CD4-positive, CD25-positive, alpha-beta regulatory T cell (primary cell): ENCODE results near the gene TMEM209. TPM values are rescaled to one million over a fixed set of nuclear protein-coding genes. Genes with fewer than 3 reads are reported as not detected.
A peak's percentile ranks its signal among the peaks of the same experiment; 100 is the strongest.

Experiments used
- ATAC-seq, 2 donors: fragments of 150-1000 bp; cut with Tn5 transposase; one replicate each; pipeline ENCODE4 v1.10.0; 2021; ENCODE audit warnings: low read depth in 2 of 2, moderate number of reproducible peaks in 2 of 2, moderate library complexity in 1 of 2
- DNase-seq, 3 donors: peaks; one replicate each; pipeline versions ENCODE4 v3.0.0 to v3.0.0-alpha.2; 2012 to 2022; ENCODE audit warnings: mixed read lengths in 1 of 3
- H3K27ac ChIP-seq: one replicate; pipeline ENCODE4 v1.7.0; 2013; ENCODE audit warnings: mild to moderate bottlenecking, low read length; ENCODE audit not compliant: insufficient read depth, poor library complexity, severe bottlenecking
- H3K27me3 ChIP-seq: one replicate; pipeline ENCODE4 v1.7.0; 2013; ENCODE audit warnings: low read length; ENCODE audit not compliant: control insufficient read depth, insufficient read depth
- H3K36me3 ChIP-seq: one replicate; pipeline ENCODE4 v1.7.0; 2013; ENCODE audit warnings: mild to moderate bottlenecking, low read length, moderate library complexity; ENCODE audit not compliant: control insufficient read depth, insufficient read depth
- H3K4me1 ChIP-seq: 2 replicates; pipeline ENCODE4 v1.7.0; 2013; ENCODE audit warnings: mild to moderate bottlenecking, low read length; ENCODE audit not compliant: insufficient read depth, control insufficient read depth, poor library complexity, severe bottlenecking
- H3K4me3 ChIP-seq: one replicate; pipeline ENCODE4 v1.7.0; 2013; ENCODE audit warnings: low read depth, mild to moderate bottlenecking, low read length, moderate library complexity
- H3K9me3 ChIP-seq, 2 experiments: 1 replicate in 1 of 2; 2 replicates in 1 of 2; pipeline ENCODE4 v1.7.0; 2013; ENCODE audit warnings: low read length in 2 of 2, mild to moderate bottlenecking in 1 of 2, moderate library complexity in 1 of 2; ENCODE audit not compliant: control insufficient read depth in 2 of 2
- H3K27ac Mint-ChIP-seq, 3 donors: one replicate each; pipeline ENCODE4 v1.8.0; 2020 to 2022; ENCODE audit warnings: mild to moderate bottlenecking in 3 of 3, mixed read lengths in 3 of 3, moderate library complexity in 2 of 3
- H3K27me3 Mint-ChIP-seq: one replicate; pipeline ENCODE4 v1.8.0; 2022; ENCODE audit warnings: mild to moderate bottlenecking, mixed read lengths
- H3K36me3 Mint-ChIP-seq: one replicate; pipeline ENCODE4 v1.8.0; 2020; ENCODE audit warnings: mixed read lengths
- H3K4me1 Mint-ChIP-seq, 4 donors: one replicate each; pipeline ENCODE4 v1.8.0; 2020 to 2022; ENCODE audit warnings: mixed read lengths in 4 of 4, mild to moderate bottlenecking in 1 of 4
- H3K4me3 Mint-ChIP-seq, 4 donors: one replicate each; pipeline ENCODE4 v1.8.0; 2020 to 2022; ENCODE audit warnings: mild to moderate bottlenecking in 4 of 4, mixed read lengths in 4 of 4, moderate library complexity in 3 of 4
- H3K9me3 Mint-ChIP-seq, 7 donors: one replicate each; pipeline ENCODE4 v1.8.0; 2020 to 2022; ENCODE audit warnings: mixed read lengths in 7 of 7, mild to moderate bottlenecking in 3 of 7, moderate library complexity in 2 of 7
- polyA plus RNA-seq, 4 donors: library from polyadenylated mRNA; unstranded; fragments of 300-500 nt; fragmentation: Illumina TruSeq; gene quantifications; one replicate each; pipeline ENCODE4 v1.2.3, GENCODE V29; 2021
- total RNA-seq: library from RNA; stranded (reverse); gene quantifications from one replicate; pipeline ENCODE4 v1.2.3, GENCODE V29; 2022

The TMEM209 gene
- total and polyA plus RNA-seq, 5 donors from 2014 or later = 27.5 to 57.9 (median 46.7) TPM

DNA sequence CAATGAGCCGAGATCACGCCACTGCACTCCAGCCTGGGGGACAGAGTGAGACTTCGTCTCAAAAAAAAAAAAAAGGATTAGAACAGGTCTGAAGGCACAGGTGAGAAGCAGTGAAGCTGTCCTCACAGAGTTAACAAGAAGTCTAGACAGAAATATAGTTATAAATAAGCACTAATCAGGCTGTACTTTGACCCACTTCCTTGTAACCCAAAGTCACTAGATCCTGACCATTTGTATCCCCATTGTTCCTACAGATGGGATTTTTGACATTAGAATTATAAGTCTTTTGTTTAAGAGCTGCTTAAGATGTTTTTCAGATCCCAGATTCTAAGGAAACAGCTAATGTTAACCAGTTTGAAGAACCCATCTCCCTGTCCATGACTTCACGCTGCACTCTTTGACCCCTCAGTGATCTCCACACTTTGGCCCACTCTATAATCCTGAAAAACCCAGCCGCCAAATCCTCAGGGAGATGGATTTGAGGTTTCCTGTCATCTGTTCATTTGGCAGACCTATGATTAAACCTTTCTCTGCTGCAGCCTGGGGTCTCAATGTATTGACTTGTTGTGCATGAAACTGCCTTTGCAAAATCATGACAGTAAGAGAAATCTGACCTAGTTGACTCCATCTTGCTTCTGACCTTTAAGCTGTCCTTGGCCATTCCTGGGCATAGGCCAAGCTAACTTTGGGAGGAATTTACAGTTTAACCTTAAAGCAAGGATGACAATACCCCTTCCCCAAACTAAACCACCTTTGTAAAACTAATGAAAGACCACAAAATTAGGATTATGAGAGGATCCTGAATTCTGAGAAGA is 13.8 kb upstream of the TMEM209 start:
- Mint-ChIP-seq H3K9me3 (peaks cover 0 to 3% (median 0%) of the 10 kb centered on the region in 7 donors), H3K4me1 (peaks cover 0 to 1% (median 0%) of the 10 kb centered on the region in 4 donors), H3K36me3 (no peaks in the 10 kb centered on the region), H3K27ac (peak overlapping the region in 1 of 3 donors; percentile 47), H3K27me3 (peaks cover 18% of the 10 kb centered on the region), H3K4me3 (no peak overlapping the region)
- H3K9me3 ChIP-seq = no peaks in the 10 kb centered on the region
- H3K4me1 ChIP-seq = no peaks in the 10 kb centered on the region
- H3K36me3 ChIP-seq = no peaks in the 10 kb centered on the region
- no peak overlapping the region for H3K4me3 ChIP-seq
- DNase-seq = no peak
- H3K27ac ChIP-seq = no peak overlapping the region
- peaks cover 7% of the 10 kb centered on the region for H3K27me3 ChIP-seq
- ATAC-seq = no peak

DNA sequence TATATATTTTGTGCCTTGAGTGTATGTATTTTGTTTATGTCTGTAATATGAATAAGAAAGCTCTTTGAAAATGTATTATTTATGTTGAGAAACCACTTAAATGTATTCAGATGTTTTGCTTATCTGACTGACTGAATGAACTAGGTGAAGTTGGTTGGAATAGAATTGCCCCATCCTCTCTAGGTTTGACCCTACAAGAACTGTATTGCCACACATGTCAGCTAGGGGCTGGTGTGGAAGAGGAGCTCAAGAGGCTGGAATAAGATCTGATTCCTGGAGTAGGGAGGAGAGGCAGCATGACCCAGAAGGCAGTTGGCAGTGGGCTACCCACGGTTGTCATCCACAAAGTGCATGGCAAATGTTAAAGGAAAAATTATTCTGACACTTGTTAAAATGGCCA is 11.5 kb upstream of the TMEM209 start:
- Histone ChIP-seq H3K27me3 (peaks cover 7% of the 10 kb centered on the region), H3K4me1 (no peaks in the 10 kb centered on the region), H3K9me3 (no peaks in the 10 kb centered on the region), H3K4me3 (no peak overlapping the region), H3K27ac (no peak overlapping the region), H3K36me3 (no peaks in the 10 kb centered on the region)
- Mint-ChIP-seq H3K9me3 (peaks cover 0 to 1% (median 0%) of the 10 kb centered on the region in 7 donors), H3K4me1 (no peaks in the 10 kb centered on the region), H3K27ac (no peak overlapping the region), H3K27me3 (peaks cover 28% of the 10 kb centered on the region), H3K4me3 (no peak overlapping the region), H3K36me3 (no peaks in the 10 kb centered on the region)
- ATAC-seq (no peak), DNase-seq (no peak)

DNA sequence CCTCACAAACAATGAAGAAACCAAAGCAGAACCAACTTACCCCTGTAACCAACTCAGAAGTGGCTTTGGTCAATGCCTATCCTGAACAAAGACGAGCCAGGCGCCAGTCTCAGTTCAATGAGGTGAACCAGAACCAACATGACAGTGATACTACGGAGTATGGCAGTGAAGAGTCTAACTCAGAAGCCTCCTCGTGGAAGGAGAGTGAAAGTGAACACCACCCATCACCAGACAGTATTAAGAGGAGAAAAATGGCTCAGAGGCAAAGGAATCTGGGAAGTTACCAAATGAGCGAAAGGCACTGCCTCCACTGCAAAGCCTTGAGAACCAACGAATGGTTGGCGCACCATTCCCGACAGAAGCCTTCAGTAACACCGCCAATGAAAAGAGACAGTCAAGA is 10.8 kb upstream of the TMEM209 start:
- H3K9me3 Mint-ChIP-seq = peaks cover 0 to 1% (median 0%) of the 10 kb centered on the region in 7 donors
- H3K4me3 ChIP-seq = no peak overlapping the region
- no peaks in the 10 kb centered on the region for H3K4me1 ChIP-seq
- H3K27me3 ChIP-seq = peaks cover 7% of the 10 kb centered on the region
- H3K27me3 Mint-ChIP-seq = peaks cover 24% of the 10 kb centered on the region
- no peaks in the 10 kb centered on the region for H3K36me3 ChIP-seq
- H3K4me1 Mint-ChIP-seq = no peaks in the 10 kb centered on the region
- no peak for DNase-seq
- ATAC-seq = no peak
- H3K27ac ChIP-seq = no peak overlapping the region
- H3K4me3 Mint-ChIP-seq = no peak overlapping the region
- no peak overlapping the region for H3K27ac Mint-ChIP-seq
- H3K36me3 Mint-ChIP-seq = no peaks in the 10 kb centered on the region
- no peaks in the 10 kb centered on the region for H3K9me3 ChIP-seq

DNA sequence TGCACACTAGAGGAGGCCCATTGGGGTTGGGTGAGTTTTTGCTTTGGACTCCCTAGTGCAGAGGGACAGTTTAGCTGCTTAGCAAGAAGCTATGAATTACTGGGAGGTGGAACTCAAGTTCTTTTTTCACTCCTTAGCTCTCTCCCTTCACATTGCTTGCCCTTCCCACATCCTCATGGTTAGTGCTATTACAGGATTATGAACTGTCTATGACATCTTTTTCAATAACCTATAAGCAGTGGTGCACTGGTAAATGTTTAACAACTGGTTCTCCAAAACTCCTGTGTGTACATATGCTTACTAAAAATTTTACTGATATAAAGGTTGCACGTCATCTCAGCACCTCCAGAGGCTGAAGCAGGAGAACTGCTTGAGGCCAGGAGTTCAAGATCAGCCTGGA is 8.6 kb upstream of the TMEM209 start:
- Histone ChIP-seq H3K27me3 (peaks cover 7% of the 10 kb centered on the region), H3K27ac (no peak overlapping the region), H3K36me3 (no peaks in the 10 kb centered on the region), H3K9me3 (no peaks in the 10 kb centered on the region), H3K4me3 (no peak overlapping the region), H3K4me1 (no peaks in the 10 kb centered on the region)
- H3K27ac Mint-ChIP-seq = no peak overlapping the region
- H3K9me3 Mint-ChIP-seq = peaks cover 0 to 1% (median 0%) of the 10 kb centered on the region in 7 donors
- peaks cover 28% of the 10 kb centered on the region for H3K27me3 Mint-ChIP-seq
- no peaks in the 10 kb centered on the region for H3K36me3 Mint-ChIP-seq
- no peak for ATAC-seq
- DNase-seq = no peak
- H3K4me1 Mint-ChIP-seq = no peaks in the 10 kb centered on the region
- H3K4me3 Mint-ChIP-seq = no peak overlapping the region

DNA sequence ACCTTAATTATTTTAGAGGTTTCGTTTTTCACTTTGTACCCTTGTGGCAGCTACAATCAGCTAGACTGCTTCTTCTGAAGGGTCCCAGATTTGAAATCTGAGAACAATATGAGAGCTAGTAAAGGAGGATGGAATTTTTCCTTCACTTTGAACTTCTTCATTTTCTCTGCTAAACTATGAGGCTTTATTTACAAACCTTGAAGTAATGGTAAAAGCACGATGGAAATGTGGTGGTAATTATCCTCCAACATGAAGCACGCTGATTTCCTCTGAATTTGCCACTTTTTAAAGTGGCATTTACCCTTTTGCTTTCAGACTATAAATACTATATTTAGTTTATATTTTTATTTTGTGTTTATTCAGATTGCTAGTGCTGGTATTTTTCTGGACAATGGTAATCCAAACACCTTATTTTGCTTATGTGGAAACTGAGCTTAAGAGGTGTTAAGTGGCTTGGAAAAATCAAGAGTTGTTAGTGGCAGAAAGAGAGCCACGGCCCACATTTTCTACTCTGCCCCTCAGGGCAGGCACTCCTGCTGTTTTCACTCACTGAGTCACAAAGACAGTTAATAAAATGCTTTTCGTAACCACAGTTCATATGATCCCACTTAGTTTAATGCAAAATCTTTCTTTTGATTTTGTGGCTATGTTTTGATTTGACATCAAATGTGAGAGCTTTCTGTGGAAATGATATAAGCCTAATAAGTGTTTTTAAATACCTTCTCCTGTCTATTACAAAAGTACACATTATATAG is 5.2 kb upstream of the TMEM209 start:
- DNase-seq (no peak), ATAC-seq (no peak)
- peaks cover 2 to 7% (median 4%) of the 10 kb centered on the region in 4 donors for H3K4me1 Mint-ChIP-seq
- Histone ChIP-seq H3K27ac (no peak overlapping the region), H3K36me3 (no peaks in the 10 kb centered on the region), H3K4me3 (no peak overlapping the region), H3K4me1 (no peaks in the 10 kb centered on the region), H3K9me3 (no peaks in the 10 kb centered on the region), H3K27me3 (peaks cover 7% of the 10 kb centered on the region)
- peaks cover 2% of the 10 kb centered on the region for H3K36me3 Mint-ChIP-seq
- no peak overlapping the region for H3K4me3 Mint-ChIP-seq
- H3K27ac Mint-ChIP-seq = no peak overlapping the region
- peaks cover 0 to 1% (median 0%) of the 10 kb centered on the region in 7 donors for H3K9me3 Mint-ChIP-seq
- peaks cover 24% of the 10 kb centered on the region for H3K27me3 Mint-ChIP-seq

DNA sequence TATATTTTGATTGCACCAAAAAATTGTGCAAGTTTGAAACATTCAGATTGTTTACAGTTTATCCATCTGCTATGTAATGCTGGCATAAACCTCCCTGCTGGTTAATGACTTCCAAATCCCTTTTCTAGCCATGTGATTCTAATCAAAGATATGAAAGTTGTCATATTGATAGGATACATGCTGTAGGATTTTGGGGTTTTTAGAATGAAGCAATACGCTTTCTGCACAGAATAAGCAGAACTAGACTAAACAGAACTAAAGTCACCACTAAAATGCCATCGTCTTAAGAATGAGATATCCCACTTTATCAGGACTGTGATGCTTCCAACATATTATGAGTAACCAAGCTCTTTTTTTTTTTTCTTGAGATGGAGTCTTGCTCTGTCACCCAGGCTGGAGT is 3.3 kb upstream of the TMEM209 start:
- DNase-seq (no peak), ATAC-seq (no peak)
- H3K27me3 ChIP-seq = no peaks in the 10 kb centered on the region
- H3K9me3 Mint-ChIP-seq = peaks cover 0 to 1% (median 0%) of the 10 kb centered on the region in 7 donors
- H3K4me3 ChIP-seq = no peak overlapping the region
- no peak overlapping the region for H3K27ac Mint-ChIP-seq
- peaks cover 7% of the 10 kb centered on the region for H3K4me1 ChIP-seq
- no peak overlapping the region for H3K27ac ChIP-seq
- H3K36me3 ChIP-seq = peaks cover 4% of the 10 kb centered on the region
- peaks cover 16% of the 10 kb centered on the region for H3K27me3 Mint-ChIP-seq
- H3K4me3 Mint-ChIP-seq = no peak overlapping the region
- H3K36me3 Mint-ChIP-seq = peaks cover 5% of the 10 kb centered on the region
- no peaks in the 10 kb centered on the region for H3K9me3 ChIP-seq
- peaks cover 8 to 25% (median 18%) of the 10 kb centered on the region in 4 donors for H3K4me1 Mint-ChIP-seq

DNA sequence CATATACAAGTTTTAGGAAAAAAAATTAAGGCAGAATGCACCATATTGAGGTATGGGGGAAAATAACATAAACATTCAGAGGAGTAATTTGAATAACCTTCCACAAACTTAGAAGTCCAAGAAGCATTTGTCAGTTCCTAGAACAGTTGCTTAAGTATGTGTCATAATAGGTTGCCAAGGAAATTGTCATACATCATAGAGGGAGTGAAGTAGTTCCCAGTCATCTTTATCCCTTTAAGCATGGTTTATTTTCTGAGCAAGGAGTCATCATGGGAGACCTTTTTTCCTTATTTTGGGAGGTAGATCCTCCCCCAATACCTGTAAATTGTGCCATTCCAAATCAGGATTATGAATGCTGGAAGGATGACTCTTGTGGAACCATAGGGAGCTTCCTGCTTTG is 2.4 kb upstream of the TMEM209 start, which contains the start of gene SSMEM1:
SSMEM1 (plus strand) TSS at position 219 of the 400 bp plus-strand sequence; CDS start at position 270, 51 bp downstream.
- Histone ChIP-seq H3K27ac (no peak within 1 kb of the TSS), H3K4me3 (no peak within 1 kb of the TSS), H3K36me3 (peaks cover 10% of the 10 kb centered on the region), H3K9me3 (no peaks in the 10 kb centered on the region), H3K27me3 (no peaks in the 10 kb centered on the region), H3K4me1 (peaks cover 7% of the 10 kb centered on the region)
- Mint-ChIP-seq H3K27ac (no peak within 1 kb of the TSS), H3K9me3 (peaks cover 0 to 1% (median 0%) of the 10 kb centered on the region in 7 donors), H3K27me3 (peaks cover 14% of the 10 kb centered on the region), H3K4me1 (peaks cover 13 to 32% (median 23%) of the 10 kb centered on the region in 4 donors), H3K36me3 (peaks cover 11% of the 10 kb centered on the region), H3K4me3 (peak within 1 kb of the TSS in 3 of 4 donors; percentile 46 to 93 (median 47))
- ATAC-seq (no peak), DNase-seq (no peak)
